Measurements from ENCODE around the gene PHACTR1.
"Not testable (repeated sequence)": the region's sequence is repeated elsewhere in the genome, so short reads cannot be mapped to it uniquely, and the experiment has no call there.

PHACTR1 gene

DNA sequence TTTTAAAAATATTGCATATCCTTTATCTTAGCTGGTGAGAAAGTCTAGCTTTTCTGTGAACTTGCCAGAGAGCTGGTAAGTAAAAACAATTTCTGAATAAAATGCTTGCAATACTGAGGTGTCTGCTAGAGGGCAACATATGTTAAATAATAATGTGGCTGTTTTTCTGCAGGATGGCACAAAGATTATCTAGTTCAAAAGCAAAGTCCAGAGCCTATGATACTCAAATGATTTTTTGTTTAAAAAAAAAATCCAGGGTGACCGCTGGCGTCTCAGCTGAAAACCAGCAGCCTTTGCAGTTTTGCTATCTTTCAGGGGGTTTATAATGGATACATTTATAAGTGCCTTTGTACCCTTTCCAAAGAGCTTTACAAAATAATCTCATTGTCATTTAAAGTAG lies 194.9 kb downstream of the PHACTR1 start:
- DNase-seq, result no peak

DNA sequence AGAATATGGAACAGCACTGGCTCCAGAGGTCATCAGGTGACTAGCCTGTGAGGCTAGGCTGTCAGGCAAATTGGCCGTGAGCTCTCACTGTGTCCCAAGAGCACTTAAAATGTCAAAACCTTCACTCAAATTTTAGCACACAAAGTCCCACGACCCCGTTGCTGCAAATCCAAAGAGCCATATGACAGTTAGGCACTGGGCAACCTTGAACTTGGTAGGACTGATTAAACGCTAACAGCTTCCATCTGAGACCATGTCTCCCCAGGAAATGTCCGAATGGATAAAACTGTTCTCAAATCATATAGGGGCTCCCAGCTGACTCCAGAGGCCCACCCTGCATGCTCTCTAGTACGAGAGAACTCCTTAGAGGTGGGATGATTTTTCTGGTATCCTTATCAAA lies 196.6 kb downstream of the PHACTR1 start:
- DNase-seq, result no peak

DNA sequence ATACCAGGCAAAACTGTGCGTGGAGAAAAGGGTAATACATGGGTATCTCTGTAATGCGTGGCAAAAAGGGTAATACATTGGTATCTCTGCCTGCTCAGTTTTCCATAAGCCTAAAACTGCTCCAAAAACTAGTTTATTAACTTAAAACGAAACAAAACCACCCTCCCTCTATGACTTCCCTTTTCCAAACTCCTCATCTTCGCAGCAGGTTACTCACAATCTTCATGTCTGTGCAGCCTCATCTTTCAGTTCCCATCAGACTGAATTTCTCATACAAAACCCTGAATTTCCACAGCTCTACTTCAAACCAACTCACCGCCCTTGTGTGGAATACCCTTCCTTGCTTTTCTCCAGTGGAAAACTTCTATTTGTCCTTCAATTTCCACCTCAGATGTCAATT lies 199.4 kb downstream of the PHACTR1 start:
- DNase-seq, result no peak

DNA sequence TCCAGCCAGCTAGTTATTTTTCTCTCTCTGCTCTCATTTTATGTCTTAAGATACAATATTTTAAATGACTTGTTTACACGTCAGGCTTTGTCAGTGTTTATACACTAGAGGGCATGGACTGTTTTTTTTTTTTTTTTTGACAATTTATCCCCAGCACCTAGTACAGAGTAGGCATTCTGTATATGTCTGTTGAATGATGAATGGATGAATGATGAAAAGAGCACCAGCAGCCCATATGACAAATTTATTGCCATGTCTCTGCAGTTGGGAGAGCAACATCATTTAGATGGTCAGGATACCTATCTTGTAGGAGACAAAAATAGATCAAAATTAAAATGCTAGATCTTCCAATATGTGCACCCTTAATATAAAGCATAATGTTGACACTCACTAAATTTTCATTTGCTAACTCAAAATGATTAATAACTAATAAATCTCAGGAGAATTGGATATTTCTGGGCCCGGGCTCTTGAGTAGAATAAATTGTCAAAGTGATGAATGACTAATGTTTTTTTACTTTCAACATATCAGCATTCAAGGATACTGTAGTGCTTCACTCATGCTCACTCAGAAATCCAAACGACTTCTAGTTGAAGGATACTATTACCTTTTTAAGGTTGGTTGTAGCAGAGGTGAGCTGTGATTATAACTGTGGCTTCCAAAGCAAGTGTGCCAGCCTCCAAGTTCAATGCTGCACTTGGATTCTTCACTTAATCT lies 200.0 kb downstream of the PHACTR1 start:
- no peak for DNase-seq

DNA sequence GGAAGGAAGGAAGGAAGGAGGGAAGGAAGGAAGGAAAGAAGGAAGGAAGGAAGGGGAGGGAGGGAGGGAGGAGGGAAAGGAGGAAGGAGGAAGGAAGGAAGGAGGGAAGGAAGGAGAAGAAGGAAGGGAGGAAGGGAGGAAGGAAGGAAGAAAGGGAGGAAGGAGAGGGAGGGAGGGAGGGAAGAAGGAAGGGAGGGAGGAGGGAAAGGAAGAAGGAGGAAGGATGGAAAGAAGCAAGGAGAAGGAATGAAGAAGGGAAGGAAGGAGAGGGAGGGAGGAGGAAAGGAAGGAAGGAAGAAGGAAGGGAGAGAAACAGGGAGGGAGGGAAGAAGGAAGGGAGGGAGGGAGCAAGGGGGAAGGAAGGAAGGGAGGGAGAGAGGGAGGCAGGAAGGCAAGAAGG lies 204.9 kb downstream of the PHACTR1 start:
- DNase-seq, result no peak

DNA sequence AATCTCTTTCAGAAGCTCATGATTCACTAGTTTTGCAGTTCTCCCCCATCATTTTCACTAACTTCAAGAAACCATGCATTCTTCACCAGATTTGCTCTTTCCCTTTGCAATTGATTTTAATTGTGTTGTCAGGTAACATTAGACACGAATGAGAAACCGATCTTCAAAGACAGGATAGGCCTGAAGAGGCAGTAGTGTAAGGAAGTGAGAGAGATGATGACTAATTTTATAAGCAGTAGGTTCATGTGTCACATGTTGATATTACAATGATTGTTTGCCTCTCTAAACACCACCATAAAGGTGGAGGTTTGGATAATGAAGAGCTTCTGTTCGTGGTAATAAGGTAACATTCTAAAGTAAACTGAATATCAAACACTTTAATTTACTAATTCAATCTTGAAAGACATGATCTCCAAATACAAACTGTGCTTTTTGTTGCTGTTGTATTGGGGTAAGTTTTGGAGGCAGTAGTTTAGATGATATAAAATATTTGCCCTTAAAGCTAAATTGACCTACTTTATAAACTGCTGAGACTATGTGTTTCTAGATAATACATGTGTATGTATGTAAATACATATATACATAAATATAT lies 207.2 kb downstream of the PHACTR1 start:
- no peak for DNase-seq

DNA sequence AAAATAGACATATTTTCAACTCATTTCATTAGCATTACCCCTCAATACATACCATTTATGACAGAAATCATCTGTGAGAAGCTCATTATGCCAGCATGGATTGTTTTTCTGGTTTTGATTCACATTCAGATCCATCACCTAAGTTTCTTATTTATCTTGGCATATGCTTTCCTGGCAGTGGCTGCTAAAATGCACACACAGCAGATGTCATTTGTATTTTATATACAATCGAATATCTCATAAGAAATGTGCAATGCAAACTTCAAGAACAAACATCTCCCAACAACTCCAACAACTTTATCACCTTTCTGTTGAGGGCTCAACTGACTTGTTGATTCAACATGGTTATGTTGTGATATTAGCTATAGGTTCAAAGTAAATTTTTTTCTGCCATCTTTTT lies 208.3 kb downstream of the PHACTR1 start:
- DNase-seq, result no peak

DNA sequence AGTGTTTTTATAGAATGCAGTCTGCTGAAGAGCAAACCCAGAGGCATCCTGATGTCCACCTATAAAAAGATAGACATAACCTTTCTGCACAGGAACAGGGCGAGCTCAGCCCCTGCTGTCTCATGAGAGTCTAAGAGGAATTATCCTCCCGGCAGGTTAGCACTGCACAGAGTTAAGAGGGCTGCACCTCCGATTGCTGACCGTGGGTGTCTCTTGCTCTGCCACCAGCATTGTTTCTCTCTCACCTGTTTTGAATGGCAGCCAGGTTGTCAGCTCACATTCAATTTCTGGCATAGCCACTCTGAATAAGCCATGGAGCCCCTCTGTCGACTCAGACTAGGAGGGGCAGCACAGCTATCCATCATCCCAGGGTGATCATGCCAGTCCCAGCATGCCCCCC lies 211.2 kb downstream of the PHACTR1 start:
- no peak for DNase-seq

DNA sequence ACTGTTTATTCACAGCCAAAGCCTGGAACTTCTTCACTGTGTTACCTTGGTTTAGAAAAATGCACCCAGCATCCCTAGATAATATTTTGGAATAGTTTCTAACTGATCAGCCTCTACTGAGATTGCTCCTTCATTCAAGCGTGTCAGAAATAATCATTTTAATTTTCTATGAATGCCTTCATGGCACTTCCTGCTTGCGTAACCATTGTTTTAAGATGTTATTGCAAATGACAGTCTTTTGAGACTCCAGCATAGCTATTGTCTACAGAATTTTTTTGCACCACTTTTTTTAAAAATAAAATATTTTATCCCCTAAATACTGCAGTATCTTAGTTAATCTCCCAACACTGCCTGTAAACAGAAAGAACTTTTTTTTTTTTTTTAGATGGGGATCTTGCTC lies 213.1 kb downstream of the PHACTR1 start:
- DNase-seq, result no peak

DNA sequence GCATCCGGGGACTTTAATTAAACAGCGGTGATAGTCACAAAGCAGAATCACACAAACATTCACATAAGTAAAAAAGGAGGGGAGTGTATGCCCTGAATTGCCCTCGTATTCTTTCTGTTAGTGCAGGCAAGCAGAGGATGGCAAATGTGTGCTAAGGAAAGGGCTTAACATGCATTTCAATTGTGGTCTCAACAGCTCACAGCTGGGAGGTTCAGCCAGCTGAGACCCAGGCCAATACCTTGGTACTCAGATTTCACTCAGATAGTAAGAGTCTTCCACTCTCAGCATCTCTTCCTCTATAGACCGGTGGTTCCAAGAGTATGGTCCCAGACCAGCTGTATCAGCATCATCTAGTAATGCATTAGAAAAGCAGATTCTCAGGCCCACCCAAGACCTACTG lies 215.1 kb downstream of the PHACTR1 start:
- no peak for DNase-seq

DNA sequence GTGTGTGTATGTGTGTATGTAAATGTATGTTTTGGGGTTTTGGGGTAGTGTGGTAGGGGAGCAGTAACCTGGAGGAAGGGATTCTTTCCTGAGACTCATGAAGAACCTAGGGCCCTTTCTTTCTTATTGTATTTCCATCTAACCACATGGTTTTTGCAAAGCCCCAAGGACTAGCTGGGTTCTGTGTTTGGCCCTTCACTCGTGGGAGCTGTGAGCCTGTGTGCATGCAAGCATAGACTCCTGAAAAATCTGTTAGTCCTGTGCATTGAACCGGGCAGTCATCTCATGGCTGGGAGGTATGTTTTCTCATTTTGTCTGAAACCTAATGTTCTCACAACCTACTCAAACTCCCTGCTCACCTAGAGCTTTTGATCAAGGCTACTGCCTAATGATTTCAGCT lies 219.1 kb downstream of the PHACTR1 start:
- no peak for DNase-seq

DNA sequence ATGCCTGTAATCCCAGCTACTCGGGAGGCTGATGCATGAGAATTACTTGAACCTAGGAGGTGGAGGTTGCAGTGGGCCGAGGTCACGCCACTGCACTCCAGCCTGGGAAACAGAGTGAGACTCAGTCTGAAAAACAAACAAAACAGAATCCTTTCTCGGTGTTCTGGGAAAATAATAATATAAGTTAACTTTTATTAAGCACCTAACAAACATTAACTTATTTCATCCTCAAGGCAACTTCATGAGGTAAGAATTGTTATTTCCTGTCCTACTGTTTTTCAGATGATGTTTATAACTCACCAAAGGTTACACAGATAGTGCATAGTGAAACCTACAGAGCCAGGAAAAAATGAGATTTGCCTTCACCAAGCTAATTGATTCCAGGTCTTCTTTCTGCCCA lies 221.4 kb downstream of the PHACTR1 start:
- DNase-seq, result no peak

DNA sequence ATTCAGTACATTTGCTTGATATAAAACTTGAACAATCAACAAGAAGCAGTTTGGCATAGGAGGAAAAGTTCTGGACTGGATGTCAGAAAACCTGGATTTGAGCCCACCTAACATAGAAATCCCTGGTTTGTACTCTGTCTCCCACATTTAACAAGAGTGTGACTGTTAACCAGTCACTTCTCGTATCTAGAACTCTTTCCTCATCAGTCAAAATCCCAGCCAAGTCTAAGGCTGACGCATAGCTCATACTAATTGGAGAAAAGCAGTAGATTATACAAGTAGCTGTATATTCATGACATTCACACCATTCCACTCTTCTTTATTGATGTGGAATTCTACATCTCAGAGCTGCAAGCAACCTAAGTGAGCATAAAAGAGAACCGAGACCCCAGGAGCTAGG lies 222.7 kb downstream of the PHACTR1 start:
- DNase-seq, result no peak

DNA sequence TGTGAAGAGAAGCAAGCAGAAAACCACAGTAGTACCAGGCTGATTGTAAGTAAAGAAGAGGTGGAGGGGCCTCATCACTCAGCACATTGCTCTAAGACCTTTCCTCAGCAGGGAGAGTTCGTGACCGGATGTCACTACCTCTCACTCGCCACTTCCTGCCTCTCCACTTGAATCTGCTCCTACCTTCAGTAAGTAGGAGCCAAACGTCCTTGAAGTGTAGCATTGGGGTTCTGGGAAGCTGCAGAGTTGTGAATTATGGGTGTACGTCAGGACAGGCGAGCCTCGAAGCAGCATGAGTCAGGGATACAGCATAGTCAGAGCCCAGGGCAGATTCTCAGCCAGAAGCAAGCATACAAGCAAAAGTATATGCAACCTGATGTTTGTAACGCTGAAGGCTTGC lies 224.9 kb downstream of the PHACTR1 start:
- DNase-seq, result no peak

DNA sequence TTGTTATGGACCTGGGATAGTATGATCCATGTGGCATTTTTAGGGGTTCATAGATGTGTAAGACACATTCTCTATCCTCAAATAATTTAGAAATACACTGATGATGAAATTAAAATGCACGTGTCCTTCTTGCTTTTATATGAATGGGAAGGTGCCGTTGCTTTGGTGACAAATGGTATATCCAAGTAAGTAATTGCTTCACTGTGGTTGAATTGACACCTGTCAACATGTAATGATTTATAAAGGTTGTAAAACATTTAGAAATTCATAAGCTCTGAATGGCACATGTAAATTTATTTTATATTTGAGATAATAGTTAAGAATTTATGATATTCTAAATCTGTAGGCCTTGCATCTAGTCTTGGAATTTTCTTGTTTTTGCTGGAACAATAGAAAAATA lies 227.0 kb downstream of the PHACTR1 start:
- no peak for DNase-seq

DNA sequence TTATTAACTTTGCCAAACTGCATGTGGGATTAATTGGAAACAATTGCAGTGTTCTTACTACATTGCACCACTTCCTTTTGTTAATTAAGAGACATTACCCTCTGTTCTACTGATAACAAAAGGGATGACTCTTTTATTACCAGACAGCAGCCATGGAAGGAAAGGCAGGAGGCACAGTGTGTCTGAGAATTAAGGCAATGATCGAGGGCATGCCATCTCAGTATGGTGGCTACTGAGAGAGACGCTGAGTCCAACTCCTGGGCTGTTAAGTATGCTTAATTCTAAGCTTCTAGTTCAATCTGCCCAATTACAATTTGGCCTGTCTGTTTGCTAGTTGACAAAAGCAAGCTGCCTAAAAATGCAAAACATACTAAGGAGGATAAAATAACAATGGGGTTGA lies 227.4 kb downstream of the PHACTR1 start:
- DNase-seq, result no peak

DNA sequence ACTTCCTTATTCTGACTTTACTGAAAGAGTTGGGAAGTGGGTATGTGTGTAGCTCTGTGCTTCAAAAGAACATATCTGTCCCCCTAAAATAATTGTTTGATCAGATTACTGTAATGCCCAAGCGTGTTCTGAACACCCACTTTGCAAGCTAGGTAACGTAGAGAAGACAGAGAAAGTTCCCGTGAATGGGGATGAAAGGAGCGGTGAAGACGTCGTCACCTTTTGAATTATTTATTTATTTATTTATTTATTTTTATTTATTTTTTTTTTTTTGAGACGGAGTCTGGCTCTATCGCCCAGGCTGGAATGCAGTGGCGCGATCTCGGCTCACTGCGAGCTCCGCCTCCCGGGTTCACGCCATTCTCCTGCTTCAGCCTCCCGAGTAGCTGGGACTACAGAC lies 228.0 kb downstream of the PHACTR1 start:
- not testable (repeated sequence) for DNase-seq

DNA sequence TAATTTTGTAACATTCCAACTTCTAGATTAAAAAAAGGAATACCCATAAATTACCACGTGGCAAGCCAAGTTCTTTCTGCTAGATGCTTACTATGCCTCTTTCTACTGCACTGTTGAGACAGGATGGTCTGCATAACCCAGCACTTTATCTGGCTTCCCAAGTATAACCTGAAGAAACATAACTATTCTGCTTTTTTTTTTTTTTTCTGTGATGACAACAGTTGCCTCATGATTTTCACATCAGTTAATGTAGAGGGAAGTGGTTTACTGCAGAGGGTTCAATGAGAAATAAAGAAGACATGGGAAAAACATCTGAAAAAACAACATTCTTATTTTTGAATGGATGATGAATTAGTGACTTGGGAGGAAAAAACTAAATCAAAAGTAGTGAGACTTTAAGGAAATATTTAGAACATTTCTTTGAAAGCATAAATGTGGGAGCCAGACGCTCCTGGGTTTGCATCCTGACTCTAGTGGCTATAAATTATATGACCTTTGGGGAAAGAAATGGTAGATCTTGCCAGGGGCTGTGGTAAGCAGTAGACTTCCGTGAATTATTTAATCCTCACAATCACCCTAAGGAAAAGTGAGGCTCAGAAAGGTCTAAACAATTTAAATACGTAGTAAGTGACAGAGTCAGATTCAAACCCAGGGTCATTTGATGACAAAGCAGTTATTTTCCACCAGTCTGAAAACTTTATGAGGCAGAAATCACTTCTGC lies 230.7 kb downstream of the PHACTR1 start:
- DNase-seq, result no peak

DNA sequence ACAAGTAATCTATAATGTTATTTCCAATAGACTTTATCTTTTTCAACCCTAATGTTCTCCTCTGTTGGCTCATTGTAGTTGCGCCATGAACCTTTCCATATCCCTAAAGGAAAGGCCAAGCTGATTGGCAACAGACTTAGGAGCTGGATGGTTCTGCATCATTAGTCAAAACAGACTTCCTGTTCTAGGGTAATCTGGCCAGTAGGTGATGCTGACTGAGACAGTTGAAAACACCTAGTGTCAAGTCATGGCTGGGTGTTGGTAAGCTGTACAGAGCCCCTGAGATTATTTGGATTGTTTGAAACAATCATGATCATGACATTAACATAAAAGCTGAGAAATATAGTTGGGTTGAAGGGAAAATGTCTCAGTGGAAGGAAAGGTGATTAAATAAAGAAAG lies 231.4 kb downstream of the PHACTR1 start:
- no peak for DNase-seq

DNA sequence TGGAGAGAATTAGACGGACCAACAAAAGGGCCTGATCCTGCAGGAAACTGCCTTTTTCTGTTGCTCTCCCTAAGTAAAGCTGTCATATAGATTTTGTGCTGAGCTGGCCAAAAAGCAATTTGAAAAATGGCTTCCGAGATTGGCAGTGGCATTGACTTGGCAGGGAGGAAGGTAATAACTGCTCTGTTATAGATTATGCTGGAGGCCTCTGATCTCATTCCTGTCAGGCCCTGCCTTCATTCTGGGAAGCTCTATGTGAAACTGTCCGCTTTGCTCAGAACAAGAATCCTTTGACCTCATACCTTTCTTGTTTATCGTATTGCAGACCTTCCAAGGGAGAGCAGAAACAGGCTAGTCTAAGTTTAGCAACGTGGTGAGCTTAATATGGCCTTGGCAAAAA lies 234.4 kb downstream of the PHACTR1 start:
- no peak for DNase-seq

DNA sequence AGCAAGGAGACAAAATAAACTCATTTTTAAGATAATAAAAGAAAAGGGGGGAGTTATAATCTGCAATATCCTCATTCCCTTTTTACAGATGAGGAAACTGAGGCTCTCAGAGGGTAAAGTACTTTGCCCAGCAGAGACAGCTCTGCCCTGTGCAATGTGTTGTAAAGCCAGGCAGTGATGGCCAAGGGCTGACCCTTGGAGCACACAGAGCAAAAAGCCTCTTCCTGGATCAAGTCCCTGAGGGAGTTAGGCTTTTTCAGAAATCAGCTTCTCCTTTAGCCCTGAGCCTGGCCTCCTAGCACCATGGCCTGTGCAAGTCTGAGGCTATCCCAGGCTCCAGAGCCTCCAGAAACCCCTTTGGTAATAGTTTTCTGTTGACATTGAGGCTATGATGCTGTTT lies 234.8 kb downstream of the PHACTR1 start:
- DNase-seq, result no peak

DNA sequence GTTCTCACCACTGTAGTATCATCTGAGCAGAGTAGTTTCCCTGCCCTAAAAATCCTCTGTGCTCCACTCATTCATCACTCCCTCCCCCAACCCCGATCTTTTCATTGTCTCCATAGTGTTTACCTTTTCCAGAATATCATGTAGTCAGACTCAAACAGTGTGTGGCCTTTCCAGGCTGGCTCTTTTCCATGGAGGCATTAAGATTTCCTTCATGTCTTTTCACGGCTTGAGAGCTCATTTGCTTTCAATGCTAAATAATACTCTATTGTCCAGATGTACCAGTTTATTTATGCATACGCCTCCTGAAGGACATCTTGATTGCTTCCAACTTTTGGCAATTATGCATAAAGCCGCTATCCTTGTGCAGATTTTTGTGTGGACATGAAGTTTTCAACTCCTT lies 235.8 kb downstream of the PHACTR1 start:
- no peak for DNase-seq

DNA sequence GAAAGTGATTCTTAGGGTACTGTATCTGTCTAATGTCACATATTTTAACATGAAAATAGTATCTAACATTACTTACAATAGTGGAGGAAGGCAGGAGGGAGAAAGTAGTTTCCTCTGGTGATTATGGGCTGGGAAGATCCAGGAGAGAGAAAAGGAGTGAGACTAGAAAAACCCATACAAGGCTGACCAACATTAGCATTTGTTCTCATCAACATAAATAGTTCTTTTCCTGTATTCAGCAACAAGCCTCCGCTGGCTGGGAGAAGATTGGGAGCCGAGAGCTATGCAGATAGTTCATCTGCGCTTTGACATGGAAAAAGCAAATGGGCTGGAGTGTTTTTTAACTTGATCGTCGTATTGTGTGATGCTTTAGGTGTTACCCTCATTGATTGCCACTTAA lies 239.4 kb downstream of the PHACTR1 start:
- no peak for DNase-seq

DNA sequence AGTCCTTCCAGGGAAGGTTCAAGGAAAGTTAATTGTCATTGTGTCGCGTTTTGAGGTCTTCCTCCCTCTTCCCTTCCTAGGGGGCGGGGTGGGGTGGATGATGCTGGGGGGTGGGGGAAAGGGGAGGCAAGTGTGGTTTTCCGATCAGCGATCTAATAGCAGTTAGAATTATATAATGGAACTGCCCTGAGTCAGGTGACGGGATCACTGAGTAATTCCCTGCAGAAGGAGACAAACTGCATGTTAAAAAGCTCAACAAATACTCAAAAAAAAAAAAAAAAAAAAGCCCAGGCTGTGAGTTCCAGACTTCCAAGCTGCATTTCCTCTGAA lies 240.4 kb downstream of the PHACTR1 start:
- no peak for DNase-seq

All from GOT3 (cell line).